ENCODE data around the gene ATRN.

DNA sequence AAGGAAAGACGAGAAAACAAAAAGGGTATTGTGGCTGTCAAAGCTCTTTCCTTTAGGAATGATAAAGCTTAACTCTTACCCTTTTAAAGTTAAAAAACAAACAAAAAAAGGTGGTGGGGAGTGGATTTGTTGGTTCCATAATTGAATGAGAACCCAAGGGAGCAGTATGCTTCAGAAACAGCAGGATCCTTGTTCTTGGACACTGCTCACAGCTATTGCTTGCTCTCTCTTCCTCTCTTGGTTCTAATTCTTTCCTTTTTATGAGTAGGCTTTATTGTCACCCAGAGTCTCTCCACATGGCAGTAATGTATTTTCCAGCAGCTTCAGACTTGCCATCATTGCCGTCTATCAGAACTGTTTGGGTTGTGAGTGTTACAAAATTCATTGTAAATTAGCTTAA lies 18.7 kb upstream of the ATRN start:
- TF ChIP-seq CTCF (conservative IDR thresholded peaks at IDR 0.05; ENCODE audit: low read length) (no peak), EZH2phosphoT487 (IDR thresholded peaks at IDR 0.05; ENCODE audit: borderline replicate concordance, low read depth, low read length) (no peak)

Data from OCI-LY7 (cell line).